Measurements from ENCODE around the gene SCAMP2.

DNA sequence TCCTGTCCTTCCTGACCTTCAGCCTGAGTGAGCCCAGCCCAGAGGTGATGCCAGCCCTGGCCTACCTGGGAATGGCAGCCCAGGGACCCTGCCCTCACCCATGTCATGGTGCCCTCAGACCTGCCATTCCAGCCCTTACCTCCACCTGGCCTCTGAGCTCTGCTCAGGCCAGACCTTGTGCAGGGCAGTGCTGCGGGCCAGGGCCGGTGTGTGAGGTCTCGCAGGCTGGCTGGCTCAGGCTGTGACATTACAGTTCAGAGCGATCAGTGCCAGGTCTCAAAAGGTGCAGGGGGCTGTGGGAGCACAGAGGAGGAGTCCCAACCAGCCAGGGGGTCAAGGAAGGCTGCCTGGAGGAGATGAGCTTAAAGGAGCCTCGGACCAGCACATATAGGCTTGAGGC is 53.1 kb downstream of the SCAMP2 start:
- TF ChIP-seq POLR2AphosphoS5 (IDR thresholded peaks at IDR 0.05; ENCODE audit: borderline replicate concordance, low read depth, low read length) (no peak), EZH2 (IDR thresholded peaks at IDR 0.05) (no peak)

All from SK-N-MC (cell line).